NOMO-1 treated with dmso at 0.1 percent for 144 hours (cell line): ENCODE results near the gene TPGS2.
"Not testable (repeated sequence)": the region's sequence is repeated elsewhere in the genome, so short reads cannot be mapped to it uniquely, and the experiment has no call there.

ENCODE experiments used
- DNase-seq: peaks from one replicate; lab custom pipeline; 2025; ENCODE audit not compliant: unreplicated experiment; lab: John Stamatoyannopoulos, UW

Gene TPGS2

GRCh38 chr18:36776650-36777049, 52.2 kb downstream of the TPGS2 start:
- no peak for DNase-seq

GRCh38 chr18:36775396-36775795, 53.4 kb downstream of the TPGS2 start:
- DNase-seq, result no peak

- DNase-seq, result no peak
Observed at GRCh38 chr18:36772241-36772723, 56.5 kb downstream of the TPGS2 start.

GRCh38 chr18:36771245-36771644, 57.6 kb downstream of the TPGS2 start:
- DNase-seq, result no peak

- no peak for DNase-seq
Observed at GRCh38 chr18:36770315-36770946, 58.4 kb downstream of the TPGS2 start.

GRCh38 chr18:36769611-36770314, 59.0 kb downstream of the TPGS2 start:
- DNase-seq, result no peak

- DNase-seq, result no peak
Observed at GRCh38 chr18:36769172-36769571, 59.6 kb downstream of the TPGS2 start.

GRCh38 chr18:36766836-36767235, 62.0 kb downstream of the TPGS2 start:
- DNase-seq, result no peak

- not testable (repeated sequence) for DNase-seq
Observed at GRCh38 chr18:36762965-36763364, 65.8 kb downstream of the TPGS2 start.

- DNase-seq, result no peak
Observed at GRCh38 chr18:36762074-36762473, 66.7 kb downstream of the TPGS2 start.

GRCh38 chr18:36761186-36761698, 67.6 kb downstream of the TPGS2 start:
- DNase-seq, result no peak

GRCh38 chr18:36760598-36760997, 68.2 kb downstream of the TPGS2 start:
- DNase-seq, result no peak

- DNase-seq, result no peak
Observed at GRCh38 chr18:36759167-36759776, 69.5 kb downstream of the TPGS2 start.

- DNase-seq, result no peak
Observed at GRCh38 chr18:36758623-36759022, 70.2 kb downstream of the TPGS2 start.

GRCh38 chr18:36757991-36758390, 70.8 kb downstream of the TPGS2 start:
- no peak for DNase-seq

GRCh38 chr18:36757081-36757480, 71.7 kb downstream of the TPGS2 start:
- DNase-seq, result no peak

GRCh38 chr18:36756242-36756641, 72.6 kb downstream of the TPGS2 start:
- no peak for DNase-seq

GRCh38 chr18:36752929-36753865, 75.6 kb downstream of the TPGS2 start:
- DNase-seq, result no peak

- DNase-seq, result no peak
Observed at GRCh38 chr18:36745219-36745975, 83.4 kb downstream of the TPGS2 start.

GRCh38 chr18:36744261-36744876, 84.4 kb downstream of the TPGS2 start:
- DNase-seq, result no peak
